H9 (cell line): Measurements from ENCODE around the gene PEX5L. TPM values are rescaled to one million over a fixed set of nuclear protein-coding genes. Genes with fewer than 3 reads are reported as not detected.

Source experiments
- DNase-seq: peaks from one replicate; pipeline ENCODE4 v3.0.0-alpha.2; 2017
- H2AFZ ChIP-seq: one replicate; pipeline ENCODE4 v1.6.1; 2013; ENCODE audit warnings: mild to moderate bottlenecking, low read length, control low read depth, moderate library complexity
- H2AK5ac ChIP-seq: 2 replicates; pipeline ENCODE4 v1.6.1; 2013; ENCODE audit warnings: low read length, control low read depth, mixed read lengths; ENCODE audit not compliant: insufficient read length
- H2BK120ac ChIP-seq: one replicate; pipeline ENCODE4 v1.6.1; 2013; ENCODE audit warnings: low read depth, mild to moderate bottlenecking, low read length, control low read depth, inconsistent platforms; ENCODE audit not compliant: poor library complexity, severe bottlenecking
- H2BK12ac ChIP-seq: 2 replicates; pipeline ENCODE4 v1.6.1; 2013; ENCODE audit warnings: low read length, control low read depth, mixed read lengths, low read depth; ENCODE audit not compliant: insufficient read length
- H2BK15ac ChIP-seq: 2 replicates; pipeline ENCODE4 v1.6.1; 2013; ENCODE audit warnings: low read depth, low read length, control low read depth
- H2BK20ac ChIP-seq: one replicate; pipeline ENCODE4 v1.6.1; 2013; ENCODE audit warnings: low read depth, mild to moderate bottlenecking, low read length, control low read depth, inconsistent platforms; ENCODE audit not compliant: poor library complexity, severe bottlenecking
- H2BK5ac ChIP-seq: 2 replicates; pipeline ENCODE4 v1.6.1; 2013; ENCODE audit warnings: low read length, control low read depth, mixed read lengths; ENCODE audit not compliant: insufficient read length
- H3K14ac ChIP-seq: 2 replicates; pipeline ENCODE4 v1.6.1; 2013; ENCODE audit warnings: low read length, control low read depth; ENCODE audit not compliant: insufficient read depth
- H3K18ac ChIP-seq: 2 replicates; pipeline ENCODE4 v1.6.1; 2013; ENCODE audit warnings: low read depth, mild to moderate bottlenecking, mixed read lengths, low read length, control low read depth; ENCODE audit not compliant: insufficient read length
- H3K23ac ChIP-seq: 2 replicates; pipeline ENCODE4 v1.6.1; 2013; ENCODE audit warnings: low read length, control low read depth, mixed read lengths, low read depth; ENCODE audit not compliant: insufficient read length
- H3K23me2 ChIP-seq: 2 replicates; pipeline ENCODE4 v1.6.1; 2013; ENCODE audit warnings: low read depth, mild to moderate bottlenecking, mixed read lengths, low read length, control low read depth; ENCODE audit not compliant: insufficient read length, poor library complexity, severe bottlenecking
- H3K27ac ChIP-seq: 2 replicates; pipeline ENCODE4 v1.5.1; 2013; ENCODE audit warnings: low read length, control low read depth, mixed read lengths, low read depth; ENCODE audit not compliant: insufficient read length
- H3K27me3 ChIP-seq: 2 replicates; pipeline ENCODE4 v1.6.1; 2013; ENCODE audit warnings: low read length, control low read depth, inconsistent platforms; ENCODE audit not compliant: insufficient read depth
- H3K4ac ChIP-seq: 2 replicates; pipeline ENCODE4 v1.6.1; 2013; ENCODE audit warnings: low read depth, mild to moderate bottlenecking, control low read depth, inconsistent platforms, low read length, moderate library complexity
- H3K4me1 ChIP-seq: 2 replicates; pipeline ENCODE4 v1.6.1; 2013; ENCODE audit warnings: low read length, control low read depth, inconsistent platforms; ENCODE audit not compliant: insufficient read depth
- H3K4me2 ChIP-seq: 2 replicates; pipeline ENCODE4 v1.6.1; 2013; ENCODE audit warnings: low read length, control low read depth, mixed read lengths; ENCODE audit not compliant: insufficient read length, insufficient read depth
- H3K56ac ChIP-seq: 2 replicates; pipeline ENCODE4 v1.6.1; 2013; ENCODE audit warnings: low read depth, mild to moderate bottlenecking, mixed read lengths, low read length, control low read depth; ENCODE audit not compliant: insufficient read length
- H3K79me1 ChIP-seq: 2 replicates; pipeline ENCODE4 v1.6.1; 2013; ENCODE audit warnings: low read depth, mild to moderate bottlenecking, moderate library complexity, low read length, control low read depth, inconsistent platforms; ENCODE audit not compliant: insufficient read depth, poor library complexity, severe bottlenecking
- H3K79me2 ChIP-seq: 2 replicates; pipeline ENCODE4 v1.6.1; 2013; ENCODE audit warnings: low read length, control low read depth, inconsistent platforms; ENCODE audit not compliant: insufficient read depth
- H3K9ac ChIP-seq: 2 replicates; pipeline ENCODE4 v1.6.1; 2013; ENCODE audit warnings: low read length, control low read depth, mixed read lengths; ENCODE audit not compliant: insufficient read length; ENCODE audit errors: extremely low read depth
- H3K9me3 ChIP-seq: one replicate; pipeline ENCODE4 v1.6.1; 2013; ENCODE audit warnings: low read depth, low read length, inconsistent platforms; ENCODE audit not compliant: control insufficient read depth
- H3T11ph ChIP-seq: one replicate; pipeline ENCODE4 v1.6.1; 2013; ENCODE audit warnings: mild to moderate bottlenecking, low read length, control low read depth, inconsistent platforms
- H4K20me1 ChIP-seq: one replicate; pipeline ENCODE4 v1.6.1; 2013; ENCODE audit not compliant: control insufficient read depth, insufficient read length, insufficient read depth
- H4K5ac ChIP-seq: 2 replicates; pipeline ENCODE4 v1.6.1; 2013; ENCODE audit warnings: low read depth, mild to moderate bottlenecking, mixed read lengths, low read length, control low read depth; ENCODE audit not compliant: insufficient read length
- H4K8ac ChIP-seq: replicated peaks from 2 replicates; pipeline ENCODE4 v1.6.1; 2013; ENCODE audit warnings: low read length, control low read depth, mixed read lengths, low read depth; ENCODE audit not compliant: insufficient read length
- H4K91ac ChIP-seq: 2 replicates; pipeline ENCODE4 v1.6.1; 2013; ENCODE audit warnings: low read depth, mild to moderate bottlenecking, moderate library complexity, mixed read lengths, low read length, control low read depth; ENCODE audit not compliant: insufficient read length
- H3K27ac Mint-ChIP-seq, 3 experiments: 2 replicates in 2 of 3; 3 replicates in 1 of 3; pipeline ENCODE4 v1.8.0; 2020 to 2021; ENCODE audit warnings: mixed read lengths in 3 of 3, mild to moderate bottlenecking in 1 of 3, moderate library complexity in 1 of 3
- H3K27me3 Mint-ChIP-seq: 2 replicates; pipeline ENCODE4 v1.8.0; 2021; ENCODE audit warnings: low read depth, mild to moderate bottlenecking, moderate library complexity, mixed read lengths
- H3K36me3 Mint-ChIP-seq, 3 experiments: 2 replicates in 2 of 3; 3 replicates in 1 of 3; pipeline ENCODE4 v1.8.0; 2020 to 2021; ENCODE audit warnings: low read depth in 3 of 3, mixed read lengths in 3 of 3; ENCODE audit not compliant: insufficient read depth in 1 of 3
- H3K4me1 Mint-ChIP-seq, 2 experiments: 2 replicates each; pipeline ENCODE4 v1.8.0; 2020; ENCODE audit warnings: mixed read lengths in 2 of 2
- H3K4me3 Mint-ChIP-seq, 2 experiments: 2 replicates in 1 of 2; 3 replicates in 1 of 2; pipeline ENCODE4 v1.8.0; 2020 to 2021; ENCODE audit warnings: mild to moderate bottlenecking in 2 of 2, mixed read lengths in 2 of 2, moderate library complexity in 1 of 2
- H3K9me3 Mint-ChIP-seq, 2 experiments: 2 replicates in 1 of 2; 3 replicates in 1 of 2; pipeline ENCODE4 v1.8.0; 2020; ENCODE audit warnings: mild to moderate bottlenecking in 2 of 2, mixed read lengths in 2 of 2, moderate library complexity in 1 of 2
- WGBS: extraction: QIAGEN DNeasy Blood & Tissue Kit; methylation state at CpG from one replicate; pipeline ENCODE4 v1.1.7; 2013; ENCODE audit warnings: missing lambda C conversion rate, low lambda C conversion rate, mixed read lengths; ENCODE audit not compliant: insufficient read length; ENCODE audit errors: extremely low coverage; 5-methylcytosine and 5-hydroxymethylcytosine counted together
- total RNA-seq: library from RNA; stranded (reverse); gene quantifications from 2 replicates; pipeline ENCODE4 v1.2.1, GENCODE V29; 2021
- TF ChIP-seq, protein P1 (sequence below): fragments of 200-600 bp; sonication (generic); conservative IDR thresholded peaks from 3 replicates; pipeline ENCODE4 v1.8.0; 2021; ENCODE audit warnings: antibody characterized with exemption, mild to moderate bottlenecking

Gene PEX5L
- total RNA-seq, 1 experiment from 2014 or later: 0.85 TPM

GRCh38 chr3:179969525-179969924 lies 67.2 kb downstream of the PEX5L start:
- H4K91ac ChIP-seq: no peak overlapping the region
- no peak overlapping the region for H3K18ac ChIP-seq
- peaks cover 12 to 27% of the 10 kb centered on the region in 2 experiments for H3K4me1 Mint-ChIP-seq
- H3K27me3 Mint-ChIP-seq: no peaks in the 10 kb centered on the region
- no peak overlapping the region for H3K56ac ChIP-seq
- H2AK5ac ChIP-seq: no peak overlapping the region
- no peak overlapping the region for H3K4me3 Mint-ChIP-seq
- no peaks in the 10 kb centered on the region for H4K20me1 ChIP-seq
- H3K9me3 Mint-ChIP-seq: no peaks in the 10 kb centered on the region
- no peaks in the 10 kb centered on the region for H3K79me2 ChIP-seq
- H3K4ac ChIP-seq: no peak overlapping the region
- no peak for DNase-seq
- TF ChIP-seq, protein P1, sequence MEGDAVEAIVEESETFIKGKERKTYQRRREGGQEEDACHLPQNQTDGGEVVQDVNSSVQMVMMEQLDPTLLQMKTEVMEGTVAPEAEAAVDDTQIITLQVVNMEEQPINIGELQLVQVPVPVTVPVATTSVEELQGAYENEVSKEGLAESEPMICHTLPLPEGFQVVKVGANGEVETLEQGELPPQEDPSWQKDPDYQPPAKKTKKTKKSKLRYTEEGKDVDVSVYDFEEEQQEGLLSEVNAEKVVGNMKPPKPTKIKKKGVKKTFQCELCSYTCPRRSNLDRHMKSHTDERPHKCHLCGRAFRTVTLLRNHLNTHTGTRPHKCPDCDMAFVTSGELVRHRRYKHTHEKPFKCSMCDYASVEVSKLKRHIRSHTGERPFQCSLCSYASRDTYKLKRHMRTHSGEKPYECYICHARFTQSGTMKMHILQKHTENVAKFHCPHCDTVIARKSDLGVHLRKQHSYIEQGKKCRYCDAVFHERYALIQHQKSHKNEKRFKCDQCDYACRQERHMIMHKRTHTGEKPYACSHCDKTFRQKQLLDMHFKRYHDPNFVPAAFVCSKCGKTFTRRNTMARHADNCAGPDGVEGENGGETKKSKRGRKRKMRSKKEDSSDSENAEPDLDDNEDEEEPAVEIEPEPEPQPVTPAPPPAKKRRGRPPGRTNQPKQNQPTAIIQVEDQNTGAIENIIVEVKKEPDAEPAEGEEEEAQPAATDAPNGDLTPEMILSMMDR: no peak
- H3K9ac ChIP-seq: no peak overlapping the region
- H3K23ac ChIP-seq: no peak overlapping the region
- no peak overlapping the region for H2AFZ ChIP-seq
- H2BK15ac ChIP-seq: no peak overlapping the region
- H3K27ac ChIP-seq: no peak overlapping the region
- no peak overlapping the region for H3K14ac ChIP-seq
- H2BK5ac ChIP-seq: no peak overlapping the region
- no peak overlapping the region for H3T11ph ChIP-seq
- no peak overlapping the region for H2BK120ac ChIP-seq
- no peak overlapping the region for H4K8ac ChIP-seq
- H4K5ac ChIP-seq: no peak overlapping the region
- no peak overlapping the region for H3K4me2 ChIP-seq
- H3K27ac Mint-ChIP-seq: no peak overlapping the region
- H3K4me1 ChIP-seq: no peaks in the 10 kb centered on the region
- no peak overlapping the region for H2BK20ac ChIP-seq
- H2BK12ac ChIP-seq: no peak overlapping the region
- H3K23me2 ChIP-seq: no peaks in the 10 kb centered on the region
- WGBS: no CpG with 5 or more reads among the region's 2 CpGs
- H3K79me1 ChIP-seq: no peaks in the 10 kb centered on the region
- H3K9me3 ChIP-seq: no peaks in the 10 kb centered on the region
- H3K27me3 ChIP-seq: no peaks in the 10 kb centered on the region
- no peaks in the 10 kb centered on the region for H3K36me3 Mint-ChIP-seq
